H1 (cell line): ENCODE results near the gene MYLIP. TPM values are rescaled to one million over a fixed set of nuclear protein-coding genes. Genes with fewer than 3 reads are reported as not detected.
"Not testable (repeated sequence)": the region's sequence is repeated elsewhere in the genome, so short reads cannot be mapped to it uniquely, and the experiment has no call there.

Experiments used
- CTCF ChIA-PET: fragments of 300-600 bp; sonication (Branson Sonifier 250); formaldehyde crosslinking; loops from one replicate; lab custom pipeline; 2021; ENCODE audit not compliant: partially characterized antibody; lab: Charles Lee
- POLR2A ChIA-PET: fragments of 300-600 bp; sonication (Branson Sonifier 250); formaldehyde crosslinking; loops from one replicate; lab custom pipeline; 2021; ENCODE audit warnings: inconsistent platforms; ENCODE audit not compliant: partially characterized antibody; lab: Charles Lee
- DNase-seq, 2 experiments: peaks; one replicate each; pipeline versions ENCODE4 v3.0.0 to v3.0.0-alpha.2; 2010 to 2022; ENCODE audit warnings: low spot score in 2 of 2, low read depth in 1 of 2, mixed read lengths in 1 of 2
- FAIRE-seq: peaks from 2 replicates; lab custom pipeline; 2011; peaks lifted over from hg19 to GRCh38; lab: Jason Lieb, UNC
- H2AFZ ChIP-seq: 2 replicates; pipeline ENCODE4 v1.8.1; 2012; ENCODE audit warnings: low read length, inconsistent platforms
- H2AK5ac ChIP-seq: 2 replicates; pipeline ENCODE4 v1.6.1; 2013; ENCODE audit warnings: low read depth, low read length
- H2BK120ac ChIP-seq: replicated peaks from 2 replicates; pipeline ENCODE3; 2013; ENCODE audit warnings: low read depth, low read length, inconsistent platforms
- H2BK12ac ChIP-seq: 2 replicates; pipeline ENCODE4 v1.6.1; 2013; ENCODE audit warnings: low read depth, low read length
- H2BK15ac ChIP-seq: 2 replicates; pipeline ENCODE4 v1.6.1; 2013; ENCODE audit warnings: low read length
- H2BK20ac ChIP-seq: 2 replicates; pipeline ENCODE4 v1.6.1; 2013; ENCODE audit warnings: low read length
- H2BK5ac ChIP-seq: 2 replicates; pipeline ENCODE4 v1.6.1; 2013; ENCODE audit warnings: low read depth, low read length
- H3K14ac ChIP-seq: 2 replicates; pipeline ENCODE4 v1.6.1; 2013; ENCODE audit warnings: inconsistent platforms; ENCODE audit not compliant: insufficient read length
- H3K18ac ChIP-seq: 2 replicates; pipeline ENCODE4 v1.6.1; 2013; ENCODE audit warnings: low read length; ENCODE audit errors: extremely low read depth
- H3K23ac ChIP-seq: 2 replicates; pipeline ENCODE4 v1.6.1; 2013; ENCODE audit warnings: inconsistent platforms; ENCODE audit not compliant: insufficient read length
- H3K23me2 ChIP-seq: 2 replicates; pipeline ENCODE4 v1.6.1; 2013; ENCODE audit warnings: low read depth, low read length
- H3K27ac ChIP-seq: 2 replicates; pipeline ENCODE4 v1.6.1; 2011; ENCODE audit warnings: low read depth, low read length, inconsistent platforms
- H3K27me3 ChIP-seq, 4 experiments: replicated peaks in 1 of 4; 1 replicate in 1 of 4; 2 replicates in 3 of 4; pipeline versions ENCODE4 v1.6.1 to v1.8.1; 2011 to 2013; ENCODE audit warnings: low read length in 3 of 4, mild to moderate bottlenecking in 3 of 4, inconsistent platforms in 2 of 4, mixed read lengths in 2 of 4, moderate library complexity in 1 of 4; ENCODE audit not compliant: control insufficient read depth in 3 of 4, insufficient read depth in 3 of 4; ENCODE audit errors: extremely low read depth in 1 of 4
- H3K36me3 ChIP-seq, 4 experiments: 2 replicates each; pipeline versions ENCODE4 v1.6.1 to v1.8.1; 2011 to 2013; ENCODE audit warnings: mild to moderate bottlenecking in 4 of 4, low read length in 3 of 4, moderate library complexity in 2 of 4, control low read depth in 1 of 4, inconsistent platforms in 1 of 4; ENCODE audit not compliant: insufficient read depth in 4 of 4, control insufficient read depth in 2 of 4
- H3K4ac ChIP-seq: replicated peaks from 2 replicates; pipeline ENCODE3; 2013; ENCODE audit warnings: low read length, low read depth, mixed read lengths, inconsistent platforms; ENCODE audit not compliant: insufficient read length
- H3K4me1 ChIP-seq, 4 experiments: replicated peaks in 1 of 4; 1 replicate in 1 of 4; 2 replicates in 3 of 4; pipeline versions ENCODE4 v1.6.1 to v1.8.1; 2011 to 2013; ENCODE audit warnings: low read length in 3 of 4, inconsistent platforms in 2 of 4, mixed read lengths in 1 of 4; ENCODE audit not compliant: insufficient read depth in 4 of 4, control insufficient read depth in 3 of 4
- H3K4me2 ChIP-seq, 2 experiments: 2 replicates each; pipeline versions ENCODE4 v1.6.1 to v1.8.1; 2011 to 2013; ENCODE audit warnings: low read depth in 2 of 2, low read length in 2 of 2, control low read depth in 1 of 2, inconsistent platforms in 1 of 2, mild to moderate bottlenecking in 1 of 2; ENCODE audit not compliant: insufficient read depth in 1 of 2
- H3K4me3 ChIP-seq, 4 experiments: fragments of 200-600, 300-600 bp in 1 of 4; sonication (generic), shearing (Covaris generic), sonication (Bioruptor Twin) in 1 of 4; 2 replicates each; pipeline versions ENCODE4 v1.5.1 to v1.8.1; 2011 to 2016; ENCODE audit warnings: low read length in 4 of 4, low read depth in 3 of 4, control low read depth in 2 of 4, inconsistent platforms in 2 of 4, mild to moderate bottlenecking in 2 of 4, mixed read lengths in 1 of 4, moderate library complexity in 1 of 4; ENCODE audit not compliant: insufficient read depth in 2 of 4; ENCODE audit errors: extremely low read depth in 1 of 4
- H3K56ac ChIP-seq: replicated peaks from 2 replicates; pipeline ENCODE3; 2013; ENCODE audit warnings: low read depth, mild to moderate bottlenecking, mixed read lengths, low read length, inconsistent platforms; ENCODE audit not compliant: insufficient read length
- H3K79me1 ChIP-seq: 2 replicates; pipeline ENCODE4 v1.6.1; 2013; ENCODE audit warnings: low read depth, low read length, control low read depth
- H3K79me2 ChIP-seq, 2 experiments: 2 replicates each; pipeline versions ENCODE4 v1.6.1 to v1.8.1; 2012 to 2013; ENCODE audit warnings: low read length in 2 of 2, mild to moderate bottlenecking in 2 of 2, inconsistent platforms in 1 of 2; ENCODE audit not compliant: insufficient read depth in 2 of 2, control insufficient read depth in 1 of 2
- H3K9ac ChIP-seq, 4 experiments: replicated peaks in 1 of 4; 1 replicate in 1 of 4; 2 replicates in 3 of 4; pipeline versions ENCODE4 v1.6.1 to v1.8.1; 2011 to 2013; ENCODE audit warnings: low read depth in 3 of 4, low read length in 3 of 4, control low read depth in 2 of 4, mild to moderate bottlenecking in 2 of 4, moderate library complexity in 2 of 4, inconsistent platforms in 1 of 4; ENCODE audit errors: extremely low read depth in 1 of 4
- H3K9me3 ChIP-seq, 2 experiments: 2 replicates each; pipeline versions ENCODE4 v1.6.1 to v1.8.1; 2012 to 2013; ENCODE audit warnings: mild to moderate bottlenecking in 2 of 2, moderate library complexity in 2 of 2, control low read depth in 1 of 2, inconsistent platforms in 1 of 2, low read depth in 1 of 2, low read length in 1 of 2, mixed read lengths in 1 of 2; ENCODE audit not compliant: insufficient read depth in 2 of 2
- H4K20me1 ChIP-seq, 2 experiments: replicated peaks in 1 of 2; 2 replicates each; pipeline versions ENCODE3 to v1.8.1; 2011 to 2013; ENCODE audit warnings: inconsistent platforms in 2 of 2, low read length in 2 of 2, mild to moderate bottlenecking in 1 of 2; ENCODE audit not compliant: insufficient read depth in 2 of 2, control insufficient read depth in 1 of 2
- H4K5ac ChIP-seq: 2 replicates; pipeline ENCODE4 v1.6.1; 2013; ENCODE audit warnings: low read length, low read depth, mixed read lengths, inconsistent platforms; ENCODE audit not compliant: insufficient read length
- H4K8ac ChIP-seq: 2 replicates; pipeline ENCODE4 v1.8.0; 2013; ENCODE audit warnings: mild to moderate bottlenecking, moderate library complexity, low read length, inconsistent platforms; ENCODE audit not compliant: insufficient read depth; ENCODE audit errors: extremely low read depth
- H4K91ac ChIP-seq: replicated peaks from 2 replicates; pipeline ENCODE3; 2013; ENCODE audit warnings: low read length, mixed read lengths, inconsistent platforms; ENCODE audit not compliant: insufficient read length
- WGBS, 2 experiments: shearing (Covaris generic) in 1 of 2; methylation state at CpG; one replicate each; pipeline versions ENCODE4 v1.1.6 to v1.1.7; 2013 to 2015; ENCODE audit warnings: low lambda C conversion rate in 2 of 2, mixed read lengths in 2 of 2, inconsistent platforms in 1 of 2, low coverage in 1 of 2, missing lambda C conversion rate in 1 of 2; ENCODE audit not compliant: insufficient replicate concordance in 2 of 2, insufficient coverage in 1 of 2, insufficient read length in 1 of 2; ENCODE audit errors: extremely low coverage in 1 of 2, missing lambda C conversion rate in 1 of 2; 5-methylcytosine and 5-hydroxymethylcytosine counted together
- polyA plus RNA-seq, 7 experiments: library from polyadenylated mRNA; depleted of rRNA in 3 of 7; stranded (reverse) in 5 of 7; unstranded in 2 of 7; fragments of >200 nt in 5 of 7; fragments of 200-250 nt in 2 of 7; gene quantifications; 1 replicate in 5 of 7; 2 replicates in 1 of 7; 4 replicates in 1 of 7; pipeline versions ENCODE4 v1.2.1 to v1.2.3, GENCODE V29; 2011 to 2013; ENCODE audit warnings: missing spikeins in 2 of 7, mixed read lengths in 2 of 7
- total RNA-seq: library from RNA; stranded (reverse); fragmentation: NEBNext Ultra II Directional; extraction: Animal tissue kit (Norgen Biotek cat#: 25700); gene quantifications from 2 replicates; pipeline ENCODE4 v1.2.1, GENCODE V29; 2021

Gene MYLIP
- total and polyA plus RNA-seq, 2 of the 8 experiments (the other 6 are each of a cell fraction or from before 2014, with no cell fraction given): 21.1 to 26.9 TPM

DNA sequence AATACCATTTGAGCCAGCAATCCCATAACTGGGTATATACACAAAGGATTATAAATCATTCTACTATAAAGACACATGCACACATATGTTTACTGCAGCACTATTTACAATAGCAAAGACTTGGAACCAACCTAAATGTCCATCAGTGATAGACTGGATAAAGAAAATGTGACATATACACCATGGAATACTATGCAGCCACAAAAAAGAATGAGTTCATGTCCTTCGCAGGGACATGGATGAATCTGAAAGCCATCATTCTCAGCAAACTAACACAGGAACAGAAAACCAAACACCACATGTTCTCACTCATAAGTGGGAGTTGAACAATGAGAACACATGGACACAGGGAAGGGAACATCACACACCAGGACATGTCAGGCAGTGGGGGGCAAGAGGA lies 47.7 kb downstream of the MYLIP start:
- H3K4me1 ChIP-seq, H4K20me1 ChIP-seq, H3K23ac ChIP-seq, H3K56ac ChIP-seq, DNase-seq, H3K23me2 ChIP-seq, H3K9ac ChIP-seq, CTCF ChIA-PET, H3K9me3 ChIP-seq, H2BK15ac ChIP-seq, POLR2A ChIA-PET, H4K8ac ChIP-seq, H3K4ac ChIP-seq, H3K27ac ChIP-seq, H3K18ac ChIP-seq, H2BK120ac ChIP-seq, H2AK5ac ChIP-seq, H4K5ac ChIP-seq, H3K14ac ChIP-seq, H3K79me2 ChIP-seq, H2BK12ac ChIP-seq, H2BK5ac ChIP-seq, FAIRE-seq, H2BK20ac ChIP-seq, H3K79me1 ChIP-seq, H3K4me2 ChIP-seq, H3K36me3 ChIP-seq, H4K91ac ChIP-seq, H3K27me3 ChIP-seq, H2AFZ ChIP-seq, H3K4me3 ChIP-seq: not testable (repeated sequence)
- 87% methylated on average over 1 of the region's 1 CpG; no CpG with 5 or more reads in 1 of the 2 experiments for WGBS, 2 experiments
